Lung (tissue), 12 donors: ENCODE measurements around the gene PTPRB. TPM values are rescaled to one million over a fixed set of nuclear protein-coding genes. Genes with fewer than 3 reads are reported as not detected.

ENCODE experiments used
- ATAC-seq: fragments of 200-7000 bp; cut with Tn5 transposase; one replicate; pipeline ENCODE4 v1.9.1; 2020; ENCODE audit warnings: moderate number of reproducible peaks; ENCODE audit not compliant: insufficient read depth, low FRiP score
- DNase-seq, 3 donors: peaks; one replicate each; pipeline ENCODE4 v3.0.0-alpha.2; 2013 to 2017
- H3K27ac ChIP-seq, 2 donors: one replicate each; pipeline ENCODE4 v1.5.1; 2013; ENCODE audit warnings: mild to moderate bottlenecking in 2 of 2, moderate library complexity in 2 of 2, control low read depth in 1 of 2, inconsistent platforms in 1 of 2, low read depth in 1 of 2, low read length in 1 of 2
- H3K27me3 ChIP-seq, 3 donors: one replicate each; pipeline ENCODE4 v1.5.1; 2013; ENCODE audit warnings: low read length in 2 of 3; ENCODE audit not compliant: control insufficient read depth in 3 of 3, insufficient read depth in 3 of 3
- H3K36me3 ChIP-seq, 4 donors: one replicate each; pipeline ENCODE4 v1.5.1; 2013; ENCODE audit warnings: low read length in 4 of 4, mild to moderate bottlenecking in 1 of 4, moderate library complexity in 1 of 4; ENCODE audit not compliant: control insufficient read depth in 4 of 4, insufficient read depth in 4 of 4
- H3K4me1 ChIP-seq, 5 donors: one replicate each; pipeline ENCODE4 v1.5.1; 2013; ENCODE audit warnings: low read length in 5 of 5, mild to moderate bottlenecking in 2 of 5, moderate library complexity in 1 of 5; ENCODE audit not compliant: control insufficient read depth in 5 of 5, insufficient read depth in 5 of 5
- H3K4me3 ChIP-seq: one replicate; pipeline ENCODE4 v1.5.1; 2013; ENCODE audit warnings: mild to moderate bottlenecking, control low read depth, moderate library complexity
- H3K9ac ChIP-seq, 2 donors: one replicate each; pipeline ENCODE4 v1.5.1; 2013; ENCODE audit warnings: low read length in 2 of 2, control low read depth in 1 of 2; ENCODE audit not compliant: insufficient read depth in 1 of 2
- H3K9me3 ChIP-seq, 4 donors: one replicate each; pipeline ENCODE4 v1.5.1; 2013; ENCODE audit warnings: low read length in 3 of 4, mild to moderate bottlenecking in 1 of 4, moderate library complexity in 1 of 4; ENCODE audit not compliant: control insufficient read depth in 4 of 4, insufficient read depth in 3 of 4
- CTCF ChIP-seq: IDR thresholded peaks from 2 replicates; pipeline ENCODE4 v1.5.1; 2012; ENCODE audit warnings: mild to moderate bottlenecking; ENCODE audit errors: control extremely low read depth, extremely low read depth
- WGBS, 2 donors: extraction: QIAGEN DNeasy Blood & Tissue Kit; methylation state at CpG; one replicate each; pipeline ENCODE4 v1.1.7; 2013; 5-methylcytosine and 5-hydroxymethylcytosine counted together
- polyA plus RNA-seq, 2 donors: library from polyadenylated mRNA; stranded (reverse); fragments of 200-250 nt; gene quantifications; one replicate each; pipeline ENCODE4 v1.2.1, GENCODE V29; 2013
- total RNA-seq, 2 donors: library from RNA; depleted of rRNA in 1 of 2; stranded (reverse); fragments of >200 nt in 1 of 2; gene quantifications; one replicate each; pipeline ENCODE4 v1.2.1, GENCODE V29; 2014 to 2021
- donor health status: control.
- donor health status: control.
- donor health status: Bipolar disorder and iron deficiency.
- donor health status: healthy.
- donor health status: DM: yes; HTN: yes; CAD: no.

The PTPRB gene
- total and polyA plus RNA-seq, 4 donors: 15.5 to 93.6 (median 47.9) TPM

GRCh38 chr12:70485704-70486103 lies 151.5 kb downstream of the PTPRB start:
- Histone ChIP-seq H3K27ac (no peak overlapping the region), H3K27me3 (peaks cover 0 to 13% (median 0%) of the 10 kb centered on the region in 3 donors), H3K4me1 (peaks cover 0 to 9% (median 7%) of the 10 kb centered on the region in 5 donors), H3K36me3 (no peaks in the 10 kb centered on the region), H3K4me3 (no peak overlapping the region), H3K9ac (no peak overlapping the region), H3K9me3 (no peaks in the 10 kb centered on the region)
- no peak for TF ChIP-seq CTCF
- ATAC-seq: no peak
- DNase-seq: peak in 1 of 3 donors; percentile 17
- WGBS, 2 donors: 77 to 87% methylated on average over 3 of the region's 3 CpGs

GRCh38 chr12:70484464-70484863 lies 152.8 kb downstream of the PTPRB start:
- H3K4me1 ChIP-seq: peaks cover 0 to 9% (median 7%) of the 10 kb centered on the region in 5 donors
- H3K27me3 ChIP-seq: peaks cover 0 to 13% (median 0%) of the 10 kb centered on the region in 3 donors
- H3K4me3 ChIP-seq: no peak overlapping the region
- TF ChIP-seq CTCF: no peak
- DNase-seq (no peak), ATAC-seq (no peak)
- H3K27ac ChIP-seq: no peak overlapping the region
- WGBS, 2 donors: 92% methylated on average over 1 of the region's 1 CpG
- no peaks in the 10 kb centered on the region for H3K9me3 ChIP-seq
- no peak overlapping the region for H3K9ac ChIP-seq
- H3K36me3 ChIP-seq: no peaks in the 10 kb centered on the region

GRCh38 chr12:70482764-70483163 lies 154.5 kb downstream of the PTPRB start:
- peaks cover 0 to 13% (median 0%) of the 10 kb centered on the region in 3 donors for H3K27me3 ChIP-seq
- H3K4me3 ChIP-seq: no peak overlapping the region
- no peaks in the 10 kb centered on the region for H3K36me3 ChIP-seq
- DNase-seq (no peak), ATAC-seq (no peak)
- H3K9ac ChIP-seq: no peak overlapping the region
- peaks cover 0 to 9% (median 7%) of the 10 kb centered on the region in 5 donors for H3K4me1 ChIP-seq
- WGBS, 2 donors: 83 to 93% methylated on average over 1 of the region's 1 CpG
- TF ChIP-seq CTCF: no peak
- H3K27ac ChIP-seq: no peak overlapping the region
- H3K9me3 ChIP-seq: no peaks in the 10 kb centered on the region

GRCh38 chr12:70469221-70469820 lies 167.9 kb downstream of the PTPRB start:
- no peaks in the 10 kb centered on the region for H3K36me3 ChIP-seq
- H3K4me3 ChIP-seq: no peak overlapping the region
- H3K27ac ChIP-seq: no peak overlapping the region
- no peak for ATAC-seq
- H3K4me1 ChIP-seq: no peaks in the 10 kb centered on the region
- no peak overlapping the region for H3K9ac ChIP-seq
- no peaks in the 10 kb centered on the region for H3K27me3 ChIP-seq
- no peak for TF ChIP-seq CTCF
- no peak for DNase-seq
- WGBS, 2 donors: 83 to 89% methylated on average over 12 of the region's 12 CpGs
- H3K9me3 ChIP-seq: no peaks in the 10 kb centered on the region
